Inflammatory macrophage treated with lipopolysaccharide for 4 hours (primary cell): ENCODE measurements around the gene FAM78B.

Source experiments
- DNase-seq: peaks from one replicate; pipeline ENCODE4 v3.0.0-alpha.2; 2020

FAM78B gene

GRCh38 chr1:166116026-166116425 lies 50.8 kb downstream of the FAM78B start:
- DNase-seq = no peak

DNA sequence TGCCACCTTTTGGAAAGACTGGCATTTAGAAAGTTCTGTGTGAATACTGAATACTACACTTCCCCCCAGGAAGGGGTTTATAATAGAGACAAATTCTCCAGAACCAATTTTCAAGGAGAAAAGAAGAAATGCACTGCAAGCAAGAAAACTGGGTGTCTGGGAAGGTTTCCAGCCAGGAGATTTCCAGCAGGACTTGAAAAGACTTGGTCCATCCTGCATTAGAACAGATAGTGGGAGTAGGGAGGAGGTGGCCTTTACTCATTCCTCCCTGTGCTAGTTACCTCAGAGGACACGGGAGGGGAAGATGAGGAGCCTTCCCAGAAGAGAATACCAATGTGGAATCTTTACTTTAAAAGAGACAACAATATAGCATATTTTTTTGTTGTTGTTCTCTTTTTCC lies 52.4 kb downstream of the FAM78B start:
- DNase-seq = no peak

GRCh38 chr1:166113630-166114029 lies 53.2 kb downstream of the FAM78B start:
- DNase-seq = no peak

GRCh38 chr1:166113031-166113430 lies 53.8 kb downstream of the FAM78B start:
- DNase-seq = no peak

DNA sequence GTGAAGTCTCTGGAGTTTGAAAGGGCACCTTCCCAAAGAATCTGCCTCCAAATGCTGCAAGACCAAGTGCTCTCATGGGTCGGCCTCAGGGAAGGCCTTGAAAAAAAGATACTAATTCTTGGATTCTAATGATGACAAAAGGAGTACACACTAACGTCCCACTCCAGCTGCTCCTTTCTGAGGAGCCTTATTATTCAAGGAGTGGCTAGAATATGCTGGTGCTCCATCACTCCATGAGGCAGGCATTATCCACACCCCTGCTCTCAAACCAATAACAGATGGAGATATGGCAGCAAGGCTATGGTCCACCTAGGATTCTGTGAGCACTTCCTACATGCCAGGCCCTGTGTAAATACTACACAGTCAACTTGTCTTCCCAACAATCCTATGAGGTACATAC lies 54.4 kb downstream of the FAM78B start:
- DNase-seq = no peak

- no peak for DNase-seq
Measured at GRCh38 chr1:166111430-166111829, 55.4 kb downstream of the FAM78B start.

GRCh38 chr1:166090244-166090643 lies 76.6 kb downstream of the FAM78B start:
- DNase-seq = no peak

- DNase-seq = no peak
Measured at GRCh38 chr1:166089804-166090203, 77.0 kb downstream of the FAM78B start.

GRCh38 chr1:166088572-166088955 lies 78.2 kb downstream of the FAM78B start:
- no peak for DNase-seq

DNA sequence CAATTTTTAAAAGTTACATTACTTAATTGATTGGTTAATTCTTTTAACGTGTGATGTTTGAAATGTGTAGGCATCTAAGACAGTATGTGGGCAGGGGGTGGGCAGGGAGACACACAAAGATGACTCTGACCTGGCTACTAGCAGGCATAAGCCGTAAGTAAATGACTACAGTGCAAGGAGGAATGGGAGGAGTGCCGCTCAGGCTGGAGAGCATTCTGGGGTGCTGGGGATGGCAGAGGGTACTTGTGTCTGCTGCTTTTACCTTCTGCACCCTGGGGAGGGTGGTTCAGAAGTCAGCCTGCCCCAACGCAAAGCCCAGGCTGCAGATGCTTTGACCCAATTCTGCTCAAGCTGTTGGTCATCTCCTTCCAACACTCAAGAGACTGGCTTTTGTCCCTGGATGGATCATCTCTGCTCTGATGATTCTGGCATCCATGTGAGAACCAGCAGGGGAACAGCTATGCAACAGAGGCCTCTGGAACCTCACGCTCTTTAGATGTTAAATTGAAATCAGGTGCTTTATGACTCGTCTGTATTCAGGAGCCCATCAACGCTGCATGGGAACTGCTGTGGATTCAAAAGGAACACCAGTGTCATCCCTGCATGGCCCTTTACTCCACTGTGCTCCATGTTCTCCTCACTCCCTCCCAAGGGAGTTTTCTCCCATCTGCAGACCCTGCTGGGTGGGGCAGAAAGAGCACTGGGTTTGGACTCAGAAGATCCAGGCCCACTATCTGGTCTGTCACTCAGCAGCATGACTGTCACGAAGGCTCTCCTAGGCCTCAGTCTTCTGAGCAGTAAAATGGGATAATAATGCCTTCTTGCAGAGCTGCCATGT lies 78.8 kb downstream of the FAM78B start:
- DNase-seq = no peak

GRCh38 chr1:166086113-166086883 lies 80.5 kb downstream of the FAM78B start:
- DNase-seq = no peak

GRCh38 chr1:166084613-166085012 lies 82.2 kb downstream of the FAM78B start:
- no peak for DNase-seq

GRCh38 chr1:166083887-166084286 lies 82.9 kb downstream of the FAM78B start:
- DNase-seq = no peak

- no peak for DNase-seq
Measured at GRCh38 chr1:166082601-166083000, 84.2 kb downstream of the FAM78B start.

GRCh38 chr1:166080967-166081870 lies 85.6 kb downstream of the FAM78B start:
- no peak for DNase-seq

- no peak for DNase-seq
Measured at GRCh38 chr1:166080277-166080966, 86.4 kb downstream of the FAM78B start.

DNA sequence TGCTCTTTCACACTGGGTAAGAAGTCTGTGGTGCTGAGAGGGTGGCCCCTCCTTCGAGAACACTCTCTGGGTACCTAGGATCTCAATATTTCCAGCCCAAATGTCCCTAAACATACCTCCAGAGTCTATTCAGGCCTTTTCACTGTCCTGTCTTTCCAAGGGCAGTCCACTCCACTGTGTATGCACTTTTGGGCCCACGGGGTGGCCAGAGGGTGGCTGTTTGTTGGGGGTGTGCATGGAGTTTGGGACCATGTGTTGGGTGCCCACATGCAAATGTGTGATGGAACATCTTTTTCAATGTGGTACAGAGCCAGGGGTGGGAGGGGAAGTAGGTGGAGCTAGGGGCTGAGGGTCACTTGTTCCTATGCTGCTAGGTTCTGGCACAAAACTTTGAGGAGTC lies 87.5 kb downstream of the FAM78B start:
- DNase-seq = no peak

DNA sequence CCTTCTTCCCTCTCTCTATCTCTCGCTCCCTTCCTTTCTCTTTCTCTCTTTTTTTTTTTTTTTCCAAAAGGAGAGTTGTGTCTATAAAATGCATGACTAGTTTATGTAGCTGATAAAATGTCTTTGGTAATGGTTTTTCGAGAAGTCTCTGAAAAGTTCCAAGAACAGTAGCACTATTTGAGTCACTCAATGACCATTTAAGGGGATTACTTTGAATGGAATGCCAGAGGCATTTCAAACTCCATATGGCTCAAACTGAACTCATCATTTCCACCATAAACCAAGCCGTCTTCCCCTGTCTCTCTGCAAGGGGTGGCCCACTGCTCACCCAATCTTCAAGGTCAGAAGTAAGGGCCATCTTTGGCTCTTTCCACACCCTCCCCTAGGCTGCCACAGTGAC lies 93.3 kb downstream of the FAM78B start:
- no peak for DNase-seq

GRCh38 chr1:166069390-166069789 lies 97.4 kb downstream of the FAM78B start:
- no peak for DNase-seq

DNA sequence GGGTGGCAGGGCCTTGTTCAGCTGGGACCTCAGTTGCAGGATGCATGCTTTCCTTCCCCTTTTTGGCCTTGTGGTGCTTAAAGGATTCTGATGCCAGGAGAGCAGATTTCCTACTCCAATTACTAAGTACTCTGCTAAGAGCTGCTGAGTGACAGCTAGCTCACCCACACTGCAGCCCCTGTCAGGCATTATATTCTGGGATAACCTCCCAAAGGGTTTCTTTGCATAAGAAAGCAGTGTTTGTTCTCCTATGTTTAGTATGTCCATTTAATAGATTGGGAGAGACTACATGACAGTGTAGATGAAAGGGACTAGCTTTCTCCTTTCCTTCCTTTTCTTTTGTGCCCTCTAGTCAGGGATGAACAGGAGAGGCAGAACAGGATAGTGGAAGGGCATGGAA lies 100.7 kb downstream of the FAM78B start:
- no peak for DNase-seq

DNA sequence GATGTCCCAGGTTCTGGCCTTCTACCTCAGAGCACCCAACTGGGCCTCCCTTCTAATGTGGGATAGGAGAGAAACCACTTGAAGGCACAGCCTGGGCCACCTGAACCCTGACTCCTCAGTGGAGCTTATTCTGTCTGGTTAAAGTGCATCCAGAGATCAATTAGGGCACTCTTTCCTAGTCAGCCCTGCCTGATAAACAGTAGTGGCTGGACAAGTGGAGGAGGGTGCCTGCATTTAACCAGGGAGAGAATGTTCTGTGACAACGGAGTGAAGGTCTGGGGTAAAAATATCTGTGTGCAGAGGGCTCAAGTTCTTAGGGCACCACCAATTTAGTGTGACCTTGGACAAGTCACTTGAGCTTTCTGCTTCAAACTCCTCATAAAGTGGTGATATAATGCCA lies 101.8 kb downstream of the FAM78B start:
- DNase-seq = no peak

DNA sequence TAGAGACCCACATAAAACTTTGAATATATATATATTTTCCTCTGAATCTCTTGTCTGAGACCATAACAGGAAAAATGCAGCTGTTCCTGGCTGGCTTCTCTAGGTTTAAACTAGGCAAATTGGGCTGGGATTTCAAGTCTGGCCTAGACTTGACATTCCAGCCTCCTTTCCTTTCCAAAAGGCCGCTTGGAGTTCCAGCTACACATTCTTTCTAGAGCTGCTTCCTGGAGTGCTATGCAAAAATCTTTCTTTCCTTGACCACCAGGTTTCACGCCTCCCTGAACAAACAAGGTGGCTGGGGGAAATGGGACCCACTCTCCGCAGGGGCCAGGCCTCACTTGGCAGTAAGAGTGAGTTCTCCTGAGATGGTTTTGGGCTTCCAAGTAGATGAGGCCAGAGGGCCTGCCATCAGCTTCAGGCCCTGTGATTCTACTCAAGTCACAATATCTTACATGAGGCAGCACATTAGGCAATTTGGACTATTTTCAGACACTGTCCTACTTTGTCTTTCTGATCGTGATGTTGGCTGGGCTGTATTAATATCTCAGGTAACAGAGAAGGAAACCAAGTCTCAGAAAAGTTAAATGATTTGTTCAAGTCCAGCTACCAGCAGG lies 102.4 kb downstream of the FAM78B start:
- no peak for DNase-seq
